ENCODE data around the gene GIMAP5. TPM values are rescaled to one million over a fixed set of nuclear protein-coding genes. Genes with fewer than 3 reads are reported as not detected.

GIMAP5 gene
- total and polyA plus RNA-seq, 9 of the 15 experiments (the other 6 are each of a cell fraction or from before 2014, with no cell fraction given) = 0.35 TPM; not detected in 8

DNA sequence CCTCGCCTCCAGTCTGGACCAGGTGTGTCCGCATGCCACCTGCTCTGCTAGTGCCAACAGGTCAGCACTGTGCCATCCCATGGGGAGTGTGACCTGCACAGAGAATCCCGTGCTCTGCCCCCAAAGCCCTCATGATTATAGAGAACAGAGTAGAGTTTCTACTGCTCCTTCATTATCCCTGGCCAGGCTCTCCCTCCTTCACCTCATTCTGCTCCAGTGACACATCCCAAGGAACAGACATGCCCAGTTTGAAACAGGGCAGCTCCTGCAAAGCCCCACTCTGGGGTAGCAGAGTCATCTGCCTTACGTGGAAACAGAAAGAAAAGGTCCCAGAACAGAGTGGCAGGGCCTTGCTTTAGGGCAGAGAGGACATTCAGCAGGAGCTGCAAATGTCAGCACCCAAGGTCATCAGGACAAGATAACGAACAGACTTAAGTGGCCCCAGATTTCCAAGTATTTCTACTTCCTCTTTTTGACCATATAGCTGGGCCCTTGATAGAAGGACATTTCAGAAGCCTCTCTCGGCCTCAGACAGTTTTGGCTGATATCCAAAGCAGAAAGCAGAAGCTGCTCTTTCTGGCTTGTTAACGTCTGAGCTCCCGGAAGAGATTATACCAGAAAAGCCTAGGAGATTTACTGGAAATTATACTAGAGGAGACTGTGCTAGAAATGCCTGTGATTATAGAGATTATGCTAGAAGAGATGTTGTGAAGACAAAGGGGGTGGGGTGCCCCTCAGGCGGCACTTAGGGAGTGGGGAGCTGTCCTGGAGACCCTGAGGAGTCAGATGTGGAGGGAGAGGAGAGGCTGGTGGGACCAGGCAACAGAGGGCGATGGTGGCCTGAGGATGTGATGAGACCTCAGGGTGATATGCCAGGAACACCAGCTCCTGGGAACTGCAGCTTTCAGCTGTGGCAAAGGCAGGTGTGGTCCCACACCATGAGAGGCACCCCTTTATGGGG lies 50.4 kb downstream of the GIMAP5 start (continued):
- TF ChIP-seq RBM17 (IDR thresholded peaks at IDR 0.05; ENCODE audit: borderline replicate concordance, low read depth, low read length) (no peak), ZFP30 (CRISPR knock-in tag; IDR thresholded peaks at IDR 0.05; ENCODE audit: borderline replicate concordance) (no peak), MAFG (tag; conservative IDR thresholded peaks at IDR 0.05) (no peak), SMAD3 (CRISPR knock-in tag; conservative IDR thresholded peaks at IDR 0.05) (peak; percentile 76; the same call in 1 of the 2 replicates), ZNF511 (CRISPR knock-in tag; IDR thresholded peaks at IDR 0.05) (no peak), CREB1 (IDR thresholded peaks at IDR 0.05) (no peak), CREB1 (CRISPR knock-in tag; IDR thresholded peaks at IDR 0.05) (no peak), GABPB2 (CRISPR knock-in tag; conservative IDR thresholded peaks at IDR 0.05) (no peak), SMARCC2 (IDR thresholded peaks at IDR 0.05; ENCODE audit: low read depth) (peak; percentile 59; the same call in 1 of the 2 replicates), ZNF589 (CRISPR knock-in tag; IDR thresholded peaks at IDR 0.05; ENCODE audit: low read depth) (no peak), MTA3 (IDR thresholded peaks at IDR 0.05; ENCODE audit: borderline replicate concordance) (peak; percentile 81; the same call in 1 of the 2 replicates), E2F8 (IDR thresholded peaks at IDR 0.05; ENCODE audit: low read depth, partially characterized antibody) (peak; percentile 58), AFF1 (IDR thresholded peaks at IDR 0.05; ENCODE audit: low read depth in 1 of 2, partially characterized antibody in 2 of 2) (peak; percentile 57 to 61), ZNF311 (CRISPR knock-in tag; IDR thresholded peaks at IDR 0.05) (no peak)
- TF ChIP-seq, protein P1, sequence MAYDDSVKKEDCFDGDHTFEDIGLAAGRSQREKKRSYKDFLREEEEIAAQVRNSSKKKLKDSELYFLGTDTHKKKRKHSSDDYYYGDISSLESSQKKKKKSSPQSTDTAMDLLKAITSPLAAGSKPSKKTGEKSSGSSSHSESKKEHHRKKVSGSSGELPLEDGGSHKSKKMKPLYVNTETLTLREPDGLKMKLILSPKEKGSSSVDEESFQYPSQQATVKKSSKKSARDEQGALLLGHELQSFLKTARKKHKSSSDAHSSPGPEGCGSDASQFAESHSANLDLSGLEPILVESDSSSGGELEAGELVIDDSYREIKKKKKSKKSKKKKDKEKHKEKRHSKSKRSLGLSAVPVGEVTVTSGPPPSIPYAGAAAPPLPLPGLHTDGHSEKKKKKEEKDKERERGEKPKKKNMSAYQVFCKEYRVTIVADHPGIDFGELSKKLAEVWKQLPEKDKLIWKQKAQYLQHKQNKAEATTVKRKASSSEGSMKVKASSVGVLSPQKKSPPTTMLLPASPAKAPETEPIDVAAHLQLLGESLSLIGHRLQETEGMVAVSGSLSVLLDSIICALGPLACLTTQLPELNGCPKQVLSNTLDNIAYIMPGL (CRISPR knock-in tag; IDR thresholded peaks at IDR 0.05) = 0 out of 2 replicates have a peak, but pooled peaks have one; percentile 15

All from K562 (cell line).